ENCODE results near the gene GP5.

GRCh38 chr3:194386648-194387047, 12.4 kb downstream of the GP5 start:
- TF ChIP-seq POLR2AphosphoS5 (IDR thresholded peaks at IDR 0.05; ENCODE audit: low read depth, low read length) (no peak), FOSL1 (IDR thresholded peaks at IDR 0.05; ENCODE audit: low read depth) (no peak), ZFX (IDR thresholded peaks at IDR 0.05) (no peak), ZNF274 (IDR thresholded peaks at IDR 0.05; ENCODE audit: low read depth, low read length) (no peak)
- TF ChIP-seq, protein P1, sequence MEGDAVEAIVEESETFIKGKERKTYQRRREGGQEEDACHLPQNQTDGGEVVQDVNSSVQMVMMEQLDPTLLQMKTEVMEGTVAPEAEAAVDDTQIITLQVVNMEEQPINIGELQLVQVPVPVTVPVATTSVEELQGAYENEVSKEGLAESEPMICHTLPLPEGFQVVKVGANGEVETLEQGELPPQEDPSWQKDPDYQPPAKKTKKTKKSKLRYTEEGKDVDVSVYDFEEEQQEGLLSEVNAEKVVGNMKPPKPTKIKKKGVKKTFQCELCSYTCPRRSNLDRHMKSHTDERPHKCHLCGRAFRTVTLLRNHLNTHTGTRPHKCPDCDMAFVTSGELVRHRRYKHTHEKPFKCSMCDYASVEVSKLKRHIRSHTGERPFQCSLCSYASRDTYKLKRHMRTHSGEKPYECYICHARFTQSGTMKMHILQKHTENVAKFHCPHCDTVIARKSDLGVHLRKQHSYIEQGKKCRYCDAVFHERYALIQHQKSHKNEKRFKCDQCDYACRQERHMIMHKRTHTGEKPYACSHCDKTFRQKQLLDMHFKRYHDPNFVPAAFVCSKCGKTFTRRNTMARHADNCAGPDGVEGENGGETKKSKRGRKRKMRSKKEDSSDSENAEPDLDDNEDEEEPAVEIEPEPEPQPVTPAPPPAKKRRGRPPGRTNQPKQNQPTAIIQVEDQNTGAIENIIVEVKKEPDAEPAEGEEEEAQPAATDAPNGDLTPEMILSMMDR (IDR thresholded peaks at IDR 0.05 in 2 of 3, conservative IDR thresholded peaks at IDR 0.05 in 1 of 3; ENCODE audit: borderline replicate concordance in 1 of 3, insufficient read depth in 1 of 3, low read depth in 2 of 3, low read length in 2 of 3): no peak
